Osteoblast (primary cell): ENCODE results near the gene TRHDE. TPM values are rescaled to one million over a fixed set of nuclear protein-coding genes. Genes with fewer than 3 reads are reported as not detected.

Source experiments
- DNase-seq: peaks from one replicate; pipeline ENCODE4 v3.0.0; 2011; ENCODE audit warnings: low spot score, mixed read lengths; ENCODE audit not compliant: insufficient read length; ENCODE audit errors: missing footprints
- H2AFZ ChIP-seq: 2 replicates; pipeline ENCODE4 v1.6.0; 2011; ENCODE audit warnings: mild to moderate bottlenecking, low read length
- H3K27ac ChIP-seq: 2 replicates; pipeline ENCODE4 v1.5.1; 2011; ENCODE audit warnings: mild to moderate bottlenecking, low read depth, low read length, moderate library complexity
- H3K27me3 ChIP-seq: 2 replicates; pipeline ENCODE4 v1.6.0; 2012; ENCODE audit warnings: mild to moderate bottlenecking, control low read depth, inconsistent platforms, low read length, moderate library complexity; ENCODE audit not compliant: insufficient read depth
- H3K36me3 ChIP-seq: 2 replicates; pipeline ENCODE4 v1.5.1; 2011; ENCODE audit warnings: mild to moderate bottlenecking, low read length, control low read depth, moderate library complexity; ENCODE audit not compliant: insufficient read depth
- H3K4me1 ChIP-seq: 2 replicates; pipeline ENCODE4 v1.5.1; 2011; ENCODE audit warnings: mild to moderate bottlenecking, low read length, control low read depth, moderate library complexity; ENCODE audit not compliant: insufficient read depth
- H3K4me2 ChIP-seq: 2 replicates; pipeline ENCODE4 v1.6.0; 2011; ENCODE audit warnings: mild to moderate bottlenecking, low read length; ENCODE audit not compliant: insufficient read depth
- H3K4me3 ChIP-seq: fragments of 200-600 bp; sonication (generic); 3 replicates; pipeline ENCODE4 v1.5.1; 2012; ENCODE audit warnings: mild to moderate bottlenecking, low read length, inconsistent platforms; ENCODE audit not compliant: insufficient read depth
- H3K79me2 ChIP-seq: 2 replicates; pipeline ENCODE4 v1.6.0; 2012; ENCODE audit warnings: mild to moderate bottlenecking, low read length, control low read depth, inconsistent platforms; ENCODE audit not compliant: insufficient read depth
- H3K9me3 ChIP-seq: 2 replicates; pipeline ENCODE4 v1.5.1; 2011; ENCODE audit warnings: low read depth, low read length, control low read depth
- H4K20me1 ChIP-seq: 2 replicates; pipeline ENCODE4 v1.6.0; 2012; ENCODE audit warnings: mild to moderate bottlenecking, low read length, control low read depth; ENCODE audit not compliant: insufficient read depth
- CTCF ChIP-seq: IDR thresholded peaks from 2 replicates; pipeline ENCODE4 v1.5.1; 2011; ENCODE audit warnings: mild to moderate bottlenecking, low read depth, low read length, moderate library complexity; ENCODE audit errors: extremely low read depth
- total RNA-seq: library from RNA; depleted of rRNA; stranded (reverse); fragments of >200 nt; gene quantifications from 2 replicates; pipeline ENCODE4 v1.2.3, GENCODE V29; 2012

TRHDE gene
- under 0.01 and 0.59 TPM in 2 replicates for total RNA-seq

- Histone ChIP-seq H3K4me3 (peak within 1 kb of the TSS; percentile 78), H3K79me2 (peaks cover 3% of the 10 kb centered on the region), H3K27me3 (peaks cover 25% of the 10 kb centered on the region), H3K27ac (no peak within 1 kb of the TSS), H3K36me3 (no peaks in the 10 kb centered on the region), H3K4me1 (no peaks in the 10 kb centered on the region), H3K4me2 (peak within 1 kb of the TSS; percentile 74), H2AFZ (peak within 1 kb of the TSS; percentile 85), H4K20me1 (no peaks in the 10 kb centered on the region), H3K9me3 (no peaks in the 10 kb centered on the region)
- DNase-seq, result peak; percentile 82
- TF ChIP-seq CTCF, result no peak
Observed at GRCh38 chr12:72272091-72272661, at the start of gene TRHDE. Gene TRHDE, plus strand, starts transcription at chr12:72272370. Its CDS starts 274 bp downstream, at chr12:72272644.

GRCh38 chr12:72226510-72226909 lies 45.7 kb upstream of the TRHDE start:
- TF ChIP-seq CTCF, result no peak
- no peak overlapping the region for H2AFZ ChIP-seq
- DNase-seq, result no peak
- H3K4me2 ChIP-seq, result no peak overlapping the region
- no peaks in the 10 kb centered on the region for H3K79me2 ChIP-seq
- no peaks in the 10 kb centered on the region for H3K27me3 ChIP-seq
- H3K36me3 ChIP-seq, result no peaks in the 10 kb centered on the region
- H3K27ac ChIP-seq, result no peak overlapping the region
- H4K20me1 ChIP-seq, result no peaks in the 10 kb centered on the region
- H3K4me1 ChIP-seq, result peaks cover 3% of the 10 kb centered on the region
- no peaks in the 10 kb centered on the region for H3K9me3 ChIP-seq
- no peak overlapping the region for H3K4me3 ChIP-seq

- Histone ChIP-seq H3K36me3 (no peaks in the 10 kb centered on the region), H2AFZ (no peak overlapping the region), H4K20me1 (no peaks in the 10 kb centered on the region), H3K4me2 (no peak overlapping the region), H3K27ac (no peak overlapping the region), H3K4me3 (no peak overlapping the region), H3K9me3 (no peaks in the 10 kb centered on the region), H3K79me2 (no peaks in the 10 kb centered on the region), H3K27me3 (no peaks in the 10 kb centered on the region), H3K4me1 (peaks cover 3% of the 10 kb centered on the region)
- TF ChIP-seq CTCF, result no peak
- DNase-seq, result no peak
Observed at GRCh38 chr12:72228424-72228823, 43.7 kb upstream of the TRHDE start.

GRCh38 chr12:72230589-72230988 lies 41.6 kb upstream of the TRHDE start:
- Histone ChIP-seq H3K4me1 (peaks cover 3% of the 10 kb centered on the region), H3K27me3 (no peaks in the 10 kb centered on the region), H3K4me2 (peak overlapping the region; percentile 34), H3K36me3 (no peaks in the 10 kb centered on the region), H3K27ac (no peak overlapping the region), H3K4me3 (no peak overlapping the region), H3K79me2 (no peaks in the 10 kb centered on the region), H4K20me1 (no peaks in the 10 kb centered on the region), H3K9me3 (no peaks in the 10 kb centered on the region), H2AFZ (no peak overlapping the region)
- TF ChIP-seq CTCF, result no peak
- DNase-seq, result no peak
